Retinal pigment epithelial cell (primary cell): ENCODE results near the gene BICDL1.

Experiments used
- DNase-seq: peaks from one replicate; pipeline ENCODE4 v3.0.0-alpha.2; 2010; ENCODE audit warnings: low read depth
- H3K4me3 ChIP-seq: 2 replicates; pipeline ENCODE4 v1.5.1; 2011; ENCODE audit warnings: mild to moderate bottlenecking, low read length, control low read depth, moderate library complexity
- TF ChIP-seq, protein P1 (sequence below): conservative IDR thresholded peaks from 2 replicates; pipeline ENCODE4 v1.5.1; 2011; ENCODE audit warnings: low read depth, low read length, control low read depth, inconsistent platforms

The BICDL1 gene

GRCh38 chr12:120089796-120090195 lies 100.8 kb downstream of the BICDL1 start:
- no peak overlapping the region for H3K4me3 ChIP-seq
- TF ChIP-seq, protein P1, sequence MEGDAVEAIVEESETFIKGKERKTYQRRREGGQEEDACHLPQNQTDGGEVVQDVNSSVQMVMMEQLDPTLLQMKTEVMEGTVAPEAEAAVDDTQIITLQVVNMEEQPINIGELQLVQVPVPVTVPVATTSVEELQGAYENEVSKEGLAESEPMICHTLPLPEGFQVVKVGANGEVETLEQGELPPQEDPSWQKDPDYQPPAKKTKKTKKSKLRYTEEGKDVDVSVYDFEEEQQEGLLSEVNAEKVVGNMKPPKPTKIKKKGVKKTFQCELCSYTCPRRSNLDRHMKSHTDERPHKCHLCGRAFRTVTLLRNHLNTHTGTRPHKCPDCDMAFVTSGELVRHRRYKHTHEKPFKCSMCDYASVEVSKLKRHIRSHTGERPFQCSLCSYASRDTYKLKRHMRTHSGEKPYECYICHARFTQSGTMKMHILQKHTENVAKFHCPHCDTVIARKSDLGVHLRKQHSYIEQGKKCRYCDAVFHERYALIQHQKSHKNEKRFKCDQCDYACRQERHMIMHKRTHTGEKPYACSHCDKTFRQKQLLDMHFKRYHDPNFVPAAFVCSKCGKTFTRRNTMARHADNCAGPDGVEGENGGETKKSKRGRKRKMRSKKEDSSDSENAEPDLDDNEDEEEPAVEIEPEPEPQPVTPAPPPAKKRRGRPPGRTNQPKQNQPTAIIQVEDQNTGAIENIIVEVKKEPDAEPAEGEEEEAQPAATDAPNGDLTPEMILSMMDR, result no peak
- DNase-seq, result no peak

GRCh38 chr12:120090206-120090605 lies 101.2 kb downstream of the BICDL1 start:
- no peak for DNase-seq
- no peak overlapping the region for H3K4me3 ChIP-seq
- TF ChIP-seq, protein P1, result no peak

GRCh38 chr12:120090626-120091295 lies 101.7 kb downstream of the BICDL1 start:
- no peak for DNase-seq
- TF ChIP-seq, protein P1, result no peak
- H3K4me3 ChIP-seq, result no peak overlapping the region

DNA sequence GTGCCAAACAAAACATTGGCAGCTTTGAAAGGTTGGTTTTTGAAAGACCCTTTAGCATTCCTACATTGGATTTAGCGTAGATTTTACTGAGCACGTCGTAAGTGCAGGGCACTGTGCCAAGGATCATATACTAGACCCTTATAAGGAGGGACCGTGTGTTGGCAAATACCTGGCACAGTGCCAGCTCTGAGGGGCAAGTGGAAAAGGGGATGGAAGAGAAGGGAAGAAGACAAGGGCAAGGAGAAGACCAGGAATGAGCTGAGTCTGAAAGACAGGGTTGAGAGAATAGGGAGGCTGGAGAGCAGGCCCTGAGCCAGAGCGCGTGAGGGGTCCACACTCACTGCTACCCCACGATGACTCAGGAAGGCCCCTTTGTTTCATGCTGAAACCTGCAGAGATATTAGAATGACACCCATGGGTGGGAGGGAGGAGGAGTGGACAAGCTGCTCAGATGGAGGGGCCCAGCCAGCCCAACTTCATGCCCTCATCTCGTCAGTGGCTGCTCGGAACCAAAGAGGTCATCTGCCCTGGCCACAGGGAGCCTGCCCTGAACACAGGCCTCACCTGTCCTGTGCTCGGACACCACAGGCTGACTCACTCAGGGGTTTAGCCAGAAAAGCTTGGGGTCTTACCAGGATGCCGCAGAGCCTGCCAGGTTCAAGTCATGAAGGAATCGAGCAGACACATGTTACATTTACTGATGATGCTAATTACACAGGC lies 102.5 kb downstream of the BICDL1 start:
- DNase-seq, result no peak
- no peak overlapping the region for H3K4me3 ChIP-seq
- TF ChIP-seq, protein P1, result no peak

GRCh38 chr12:120092551-120093335 lies 103.7 kb downstream of the BICDL1 start:
- H3K4me3 ChIP-seq, result no peak overlapping the region
- no peak for DNase-seq
- TF ChIP-seq, protein P1, result no peak

- no peak overlapping the region for H3K4me3 ChIP-seq
- TF ChIP-seq, protein P1, result no peak
- DNase-seq, result no peak
Observed at GRCh38 chr12:120093336-120093591, 104.2 kb downstream of the BICDL1 start.
